GM12875 (cell line): ENCODE results near the gene TMTC2.

Source experiments
- H3K4me3 ChIP-seq: one replicate; pipeline ENCODE4 v1.5.1; 2011; ENCODE audit warnings: low read depth, low read length, control low read depth
- CTCF ChIP-seq: IDR thresholded peaks from 2 replicates; pipeline ENCODE4 v1.5.1; 2011; ENCODE audit warnings: low read depth, mild to moderate bottlenecking, control low read depth, inconsistent platforms, low read length, moderate library complexity, borderline replicate concordance; ENCODE audit not compliant: insufficient read depth

Gene TMTC2

GRCh38 chr12:82690006-82690405 lies 3.3 kb downstream of the TMTC2 start:
- no peak for TF ChIP-seq CTCF
- no peak overlapping the region for H3K4me3 ChIP-seq

DNA sequence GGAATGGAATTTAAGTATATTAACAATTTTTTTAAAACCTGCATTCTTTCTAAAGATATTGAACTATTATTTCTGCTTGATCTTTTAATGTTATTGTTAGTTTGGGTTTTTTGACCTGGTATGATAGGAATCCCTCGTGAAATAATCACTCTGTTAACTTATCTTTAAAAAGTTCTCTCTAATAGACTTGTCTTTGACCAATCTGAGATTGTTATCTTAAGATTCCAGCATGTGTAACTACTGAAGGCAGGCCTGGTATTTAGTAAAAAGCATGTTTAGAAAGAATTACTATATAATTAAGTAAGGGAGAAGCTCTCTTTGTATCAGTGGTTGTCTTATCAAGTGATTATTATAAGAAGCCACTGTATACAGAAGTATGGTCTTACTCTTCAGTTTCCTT lies 4.8 kb downstream of the TMTC2 start:
- no peak overlapping the region for H3K4me3 ChIP-seq
- TF ChIP-seq CTCF, result no peak

DNA sequence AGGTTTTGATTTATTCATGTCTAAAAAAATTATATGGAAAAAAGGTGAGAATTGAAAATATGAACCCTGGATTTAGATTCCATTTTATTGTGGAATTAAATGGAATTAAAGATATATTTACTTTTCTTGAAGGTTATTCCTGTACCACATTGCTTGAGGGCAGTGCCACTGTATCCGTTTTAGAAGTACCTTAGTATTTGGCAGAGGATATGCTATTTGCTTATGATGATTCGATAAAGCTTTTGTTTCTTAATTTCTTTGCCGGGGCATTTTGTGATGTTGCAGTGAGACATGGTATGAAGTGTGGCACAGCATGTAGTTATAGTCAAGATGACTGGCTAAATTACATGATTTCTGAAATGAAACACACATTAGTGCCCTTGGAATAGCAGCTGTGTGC lies 7.6 kb downstream of the TMTC2 start:
- H3K4me3 ChIP-seq, result no peak overlapping the region
- no peak for TF ChIP-seq CTCF

DNA sequence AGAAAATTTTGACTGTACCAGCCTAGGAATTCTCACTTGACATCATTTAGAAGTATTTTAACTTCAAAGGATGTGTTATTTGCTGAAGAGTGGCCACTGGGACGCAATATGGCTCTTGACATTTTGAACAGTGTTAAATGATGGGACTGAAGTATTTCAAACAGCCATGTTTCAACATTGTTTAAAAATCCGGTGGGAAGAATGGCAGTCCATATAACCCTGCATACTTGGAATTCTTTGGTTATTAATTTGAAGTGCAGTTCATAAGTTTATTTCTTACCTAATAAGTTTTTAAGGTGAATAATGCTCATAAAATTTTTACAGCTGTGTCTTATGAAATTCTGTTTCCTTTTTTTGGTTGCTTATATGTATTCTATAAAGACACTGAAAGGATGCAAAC lies 8.3 kb downstream of the TMTC2 start:
- TF ChIP-seq CTCF, result no peak
- no peak overlapping the region for H3K4me3 ChIP-seq

DNA sequence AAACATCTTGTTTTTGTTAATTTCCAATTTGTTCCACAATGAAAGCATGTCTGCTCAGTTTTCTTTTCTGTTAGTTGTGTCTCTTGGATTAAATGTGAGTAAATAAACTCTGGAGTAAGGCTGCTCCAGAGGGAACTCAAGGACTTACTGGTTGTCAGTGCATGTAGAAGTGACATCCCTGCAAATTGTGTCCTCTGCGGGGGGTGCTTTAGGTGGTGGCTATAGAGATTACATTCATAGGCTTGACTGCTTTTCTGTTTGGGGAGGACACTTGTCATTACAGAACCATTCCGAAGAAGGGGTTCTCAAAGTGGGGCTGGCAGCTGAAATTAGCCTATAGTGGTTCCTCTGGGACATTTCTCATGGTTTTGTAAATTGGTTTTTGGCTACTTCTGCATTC lies 8.8 kb downstream of the TMTC2 start:
- no peak overlapping the region for H3K4me3 ChIP-seq
- TF ChIP-seq CTCF, result no peak

- H3K4me3 ChIP-seq, result no peak overlapping the region
- no peak for TF ChIP-seq CTCF
These were observed 9.8 kb downstream of the TMTC2 start for GRCh38 chr12:82696543-82696942.

DNA sequence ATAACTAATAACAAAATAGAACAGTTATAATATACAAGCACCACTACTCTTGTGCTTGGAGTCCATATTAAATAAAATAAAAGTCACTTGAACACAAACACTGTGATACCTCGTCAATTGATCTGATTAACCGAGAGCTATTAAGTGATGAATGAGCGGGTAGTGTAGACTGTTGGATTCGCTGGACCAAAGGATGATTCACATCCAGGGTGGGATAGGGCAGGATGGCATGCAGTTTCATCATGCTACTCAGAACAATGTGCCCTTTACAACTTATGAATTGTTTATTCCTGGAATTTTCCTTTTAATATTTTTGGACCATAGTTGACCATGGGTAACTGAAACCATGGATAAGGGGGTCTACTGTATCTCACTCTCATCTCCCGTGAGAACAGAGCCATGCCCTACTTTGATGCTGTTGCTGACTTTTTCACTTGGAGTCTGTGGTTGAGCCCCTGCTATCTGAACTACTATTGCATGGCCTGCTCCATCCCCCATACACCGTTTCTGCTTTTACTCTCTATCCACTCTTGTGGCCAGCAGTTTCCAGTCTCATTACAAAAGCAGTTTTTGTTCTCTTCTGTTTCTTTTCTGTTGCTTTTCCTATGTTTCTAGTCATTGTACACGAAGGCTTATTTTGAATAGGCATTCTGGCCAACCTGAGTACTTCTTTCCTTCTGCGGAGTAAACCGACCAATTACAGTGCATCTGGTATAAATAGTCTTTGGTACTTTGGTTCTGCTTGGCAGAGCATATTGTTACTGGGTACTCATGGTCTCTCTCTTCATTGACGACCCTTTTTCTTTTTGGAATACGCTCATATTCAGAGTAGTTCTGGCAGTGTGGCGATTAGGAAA lies 12.2 kb downstream of the TMTC2 start:
- no peak overlapping the region for H3K4me3 ChIP-seq
- TF ChIP-seq CTCF, result no peak
